ENCODE results near the gene PNMA6E.

DNA sequence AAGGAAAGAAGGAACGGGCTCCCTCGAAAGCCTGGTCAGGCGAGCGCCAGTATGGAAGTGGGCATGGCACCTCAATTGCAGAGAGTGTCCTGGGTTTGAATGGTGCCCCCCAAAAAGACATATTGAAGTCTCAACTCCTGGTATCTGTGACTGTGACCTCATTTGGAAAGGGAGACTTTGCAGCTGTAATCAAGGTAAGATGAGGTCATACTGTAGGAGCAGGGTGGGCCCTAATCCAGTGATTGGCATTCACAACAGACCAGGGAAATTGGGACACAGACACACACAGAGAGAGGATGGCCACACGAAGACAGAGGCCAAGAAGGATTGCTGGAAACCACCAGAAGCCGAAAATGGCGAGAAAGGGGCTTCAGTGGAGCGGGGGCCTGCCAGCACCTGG is 16.5 kb upstream of the PNMA6E start:
- TF ChIP-seq, protein P1, sequence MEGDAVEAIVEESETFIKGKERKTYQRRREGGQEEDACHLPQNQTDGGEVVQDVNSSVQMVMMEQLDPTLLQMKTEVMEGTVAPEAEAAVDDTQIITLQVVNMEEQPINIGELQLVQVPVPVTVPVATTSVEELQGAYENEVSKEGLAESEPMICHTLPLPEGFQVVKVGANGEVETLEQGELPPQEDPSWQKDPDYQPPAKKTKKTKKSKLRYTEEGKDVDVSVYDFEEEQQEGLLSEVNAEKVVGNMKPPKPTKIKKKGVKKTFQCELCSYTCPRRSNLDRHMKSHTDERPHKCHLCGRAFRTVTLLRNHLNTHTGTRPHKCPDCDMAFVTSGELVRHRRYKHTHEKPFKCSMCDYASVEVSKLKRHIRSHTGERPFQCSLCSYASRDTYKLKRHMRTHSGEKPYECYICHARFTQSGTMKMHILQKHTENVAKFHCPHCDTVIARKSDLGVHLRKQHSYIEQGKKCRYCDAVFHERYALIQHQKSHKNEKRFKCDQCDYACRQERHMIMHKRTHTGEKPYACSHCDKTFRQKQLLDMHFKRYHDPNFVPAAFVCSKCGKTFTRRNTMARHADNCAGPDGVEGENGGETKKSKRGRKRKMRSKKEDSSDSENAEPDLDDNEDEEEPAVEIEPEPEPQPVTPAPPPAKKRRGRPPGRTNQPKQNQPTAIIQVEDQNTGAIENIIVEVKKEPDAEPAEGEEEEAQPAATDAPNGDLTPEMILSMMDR (IDR thresholded peaks at IDR 0.05; ENCODE audit: low read depth, low read length, poor library complexity, severe bottlenecking), result no peak
- no peak for TF ChIP-seq EZH2phosphoT487 (IDR thresholded peaks at IDR 0.05; ENCODE audit: borderline replicate concordance, low read length)
